ENCODE results near the gene PIK3R3.

The PIK3R3 gene

DNA sequence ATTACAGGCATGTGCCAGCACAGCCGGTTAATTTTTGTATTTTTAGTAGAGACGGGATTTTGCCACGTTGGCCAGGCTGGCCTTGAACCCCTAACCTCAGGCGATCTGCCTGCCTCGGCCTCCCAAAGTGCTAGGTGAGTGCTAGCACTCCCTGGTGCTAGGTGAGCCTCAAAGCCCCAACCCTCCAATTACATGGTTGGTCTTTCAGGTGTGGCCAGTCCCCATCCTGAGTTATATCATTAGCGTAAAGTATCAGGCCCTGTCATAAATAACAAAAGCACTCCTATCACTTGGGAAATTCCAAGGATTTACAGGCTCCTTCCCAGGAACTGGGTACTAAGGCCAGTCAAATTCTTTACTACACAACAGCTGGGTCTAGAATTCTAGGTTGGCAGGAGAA is 138.0 kb downstream of the PIK3R3 start:
- no peak overlapping the region for H3K9ac ChIP-seq (ENCODE audit: low read length)
- H3K36me3 ChIP-seq (ENCODE audit: control insufficient read depth, low read depth, low read length) = no peaks in the 10 kb centered on the region
- no peaks in the 10 kb centered on the region for H3K4me1 ChIP-seq (ENCODE audit: control insufficient read depth, low read depth, low read length)
- H3K27me3 ChIP-seq (ENCODE audit: control insufficient read depth, insufficient read depth, low read length) = no peaks in the 10 kb centered on the region
- no peak overlapping the region for H3K4me3 ChIP-seq (ENCODE audit: low read length)
- H3K9me3 ChIP-seq (ENCODE audit: control insufficient read depth, low read depth, low read length) = no peaks in the 10 kb centered on the region
- H3K27ac ChIP-seq (ENCODE audit: low read length) = no peak overlapping the region

Data from iPS-18a (cell line).